Esophagus squamous epithelium (tissue), 5 donors: ENCODE results near the gene MRPL11. TPM values are rescaled to one million over a fixed set of nuclear protein-coding genes. Genes with fewer than 3 reads are reported as not detected.

Source experiments
- DNase-seq: peaks from one replicate; lab custom pipeline; 2025; lab: John Stamatoyannopoulos, UW
- H3K27ac ChIP-seq, 4 donors: fragments of 200-600 bp; sonication (generic); one replicate each; pipeline ENCODE4 v1.5.1; 2016 to 2019; ENCODE audit warnings: mild to moderate bottlenecking in 1 of 4
- H3K27me3 ChIP-seq, 4 donors: fragments of 200-600 bp; sonication (generic); 1 replicate in 3 of 4; 2 replicates in 1 of 4; pipeline versions ENCODE4 v1.5.1 to v1.6.0; 2017 to 2021; ENCODE audit warnings: antibody characterized with exemption in 1 of 4
- H3K36me3 ChIP-seq, 3 donors: fragments of 200-600 bp; sonication (generic); one replicate each; pipeline ENCODE4 v1.5.1; 2016 to 2019
- H3K4me1 ChIP-seq, 3 donors: fragments of 200-600 bp; sonication (generic); one replicate each; pipeline ENCODE4 v1.5.1; 2017 to 2019
- H3K4me3 ChIP-seq, 4 donors: fragments of 200-600 bp; sonication (generic); 1 replicate in 3 of 4; 2 replicates in 1 of 4; pipeline ENCODE4 v1.5.1; 2016 to 2019; ENCODE audit warnings: mild to moderate bottlenecking in 2 of 4, moderate library complexity in 1 of 4
- H3K9me3 ChIP-seq, 3 donors: fragments of 200-600 bp; sonication (generic); one replicate each; pipeline ENCODE4 v1.5.1; 2016 to 2019
- CTCF ChIP-seq, 6 experiments: fragments of 450-650 bp in 4 of 6; fragments of 200-600 bp in 2 of 6; sonication (generic) in 2 of 6; IDR thresholded peaks; one replicate each; pipeline ENCODE4 v1.5.1; 2016 to 2019; ENCODE audit warnings: antibody characterized with exemption in 6 of 6, mild to moderate bottlenecking in 4 of 6, moderate library complexity in 4 of 6
- POLR2A ChIP-seq, 4 donors: fragments of 450-650 bp; IDR thresholded peaks; one replicate each; pipeline ENCODE4 v1.6.1; 2017; ENCODE audit warnings: antibody characterized with exemption in 4 of 4, mild to moderate bottlenecking in 4 of 4, moderate library complexity in 3 of 4
- WGBS, 2 donors: methylation state at CpG; one replicate each; pipeline ENCODE4 v1.1.5; 2018; 5-methylcytosine and 5-hydroxymethylcytosine counted together
- intact Hi-C: fragments of 100-400 bp; cut with DNase I; formaldehyde crosslinking; loops from one replicate; pipeline ENCODE4 v1.15.0; 2022
- total RNA-seq, 4 donors: library from RNA; depleted of rRNA; stranded (reverse); fragments of >200 nt; gene quantifications; one replicate each; pipeline ENCODE4 v1.1.0, GENCODE V29; 2016
- donor health status: DM: yes; HTN: yes; CAD: no.

The MRPL11 gene
- total RNA-seq, 4 donors from 2014 or later: 39.3 to 66.4 (median 54.2) TPM

- Histone ChIP-seq H3K4me1 (no peaks in the 10 kb centered on the region), H3K9me3 (no peaks in the 10 kb centered on the region), H3K4me3 (no peak overlapping the region), H3K27me3 (peaks cover 0 to 6% (median 0%) of the 10 kb centered on the region in 4 donors), H3K27ac (peak overlapping the region in 2 of 4 donors; percentile 15 to 58), H3K36me3 (no peaks in the 10 kb centered on the region)
- DNase-seq: no peak
- intact Hi-C loops: no loop called here
- WGBS, 2 donors: 10 to 19% methylated on average over 6 of the region's 6 CpGs
- TF ChIP-seq CTCF (IDR thresholded peaks at IDR 0.05) (no peak), POLR2A (IDR thresholded peaks at IDR 0.05) (no peak)
Observed at GRCh38 chr11:66454247-66454646, 15.6 kb upstream of the MRPL11 start.

- no peak for DNase-seq
- WGBS, 2 donors: 82 to 85% methylated on average over 4 of the region's 4 CpGs
- Histone ChIP-seq H3K36me3 (no peaks in the 10 kb centered on the region), H3K4me3 (no peak overlapping the region), H3K27ac (no peak overlapping the region), H3K4me1 (no peaks in the 10 kb centered on the region), H3K27me3 (peaks cover 0 to 6% (median 0%) of the 10 kb centered on the region in 4 donors), H3K9me3 (no peaks in the 10 kb centered on the region)
- intact Hi-C loops: no loop called here
- TF ChIP-seq CTCF (IDR thresholded peaks at IDR 0.05) (no peak), POLR2A (IDR thresholded peaks at IDR 0.05) (no peak)
Observed at GRCh38 chr11:66451663-66452062, 13.0 kb upstream of the MRPL11 start.

- H3K4me3 ChIP-seq: no peak overlapping the region
- no peak overlapping the region for H3K27ac ChIP-seq
- H3K27me3 ChIP-seq: peaks cover 0 to 1% (median 0%) of the 10 kb centered on the region in 4 donors
- H3K9me3 ChIP-seq: no peaks in the 10 kb centered on the region
- 58 to 61% methylated on average over 4 of the region's 4 CpGs for WGBS, 2 donors
- H3K36me3 ChIP-seq: no peaks in the 10 kb centered on the region
- intact Hi-C loops: no loop called here
- no peaks in the 10 kb centered on the region for H3K4me1 ChIP-seq
- DNase-seq: no peak
- no peak for TF ChIP-seq CTCF (IDR thresholded peaks at IDR 0.05)
- TF ChIP-seq POLR2A (IDR thresholded peaks at IDR 0.05): no peak
Observed at GRCh38 chr11:66450560-66450959, 11.9 kb upstream of the MRPL11 start.

GRCh38 chr11:66448523-66448922 lies 9.9 kb upstream of the MRPL11 start:
- no peak overlapping the region for H3K4me3 ChIP-seq
- H3K27me3 ChIP-seq: no peaks in the 10 kb centered on the region
- no peaks in the 10 kb centered on the region for H3K36me3 ChIP-seq
- H3K9me3 ChIP-seq: peaks cover 0 to 2% (median 0%) of the 10 kb centered on the region in 3 donors
- no peaks in the 10 kb centered on the region for H3K4me1 ChIP-seq
- intact Hi-C loops: no loop called here
- H3K27ac ChIP-seq: no peak overlapping the region
- no peak for TF ChIP-seq CTCF (IDR thresholded peaks at IDR 0.05)
- no peak for TF ChIP-seq POLR2A (IDR thresholded peaks at IDR 0.05)
- DNase-seq: no peak
- WGBS, 2 donors: 70 to 74% methylated on average over 4 of the region's 4 CpGs

GRCh38 chr11:66447012-66447411 lies 8.4 kb upstream of the MRPL11 start:
- no peak for DNase-seq
- Histone ChIP-seq H3K36me3 (no peaks in the 10 kb centered on the region), H3K27ac (no peak overlapping the region), H3K9me3 (peaks cover 0 to 8% (median 0%) of the 10 kb centered on the region in 3 donors), H3K4me1 (no peaks in the 10 kb centered on the region), H3K4me3 (no peak overlapping the region), H3K27me3 (no peaks in the 10 kb centered on the region)
- TF ChIP-seq CTCF (IDR thresholded peaks at IDR 0.05) (no peak), POLR2A (IDR thresholded peaks at IDR 0.05) (no peak)
- intact Hi-C loops: no loop called here
